SK-N-SH (cell line): ENCODE measurements around the gene COL23A1. TPM values are rescaled to one million over a fixed set of nuclear protein-coding genes. Genes with fewer than 3 reads are reported as not detected.
A peak's percentile ranks its signal among the peaks of the same experiment; 100 is the strongest.

Experiments
- CTCF ChIA-PET: fragments of 300-600, 350-600 bp; formaldehyde crosslinking; extraction: SDS; loops from one replicate; lab custom pipeline; 2021; lab: Yijun Ruan, JAX
- POLR2A ChIA-PET: fragments of 350-600 bp; sonication (Branson Sonifier 250); formaldehyde crosslinking; extraction: SDS; loops from one replicate; lab custom pipeline; 2020; ENCODE audit warnings: antibody characterized with exemption, inconsistent platforms; lab: Yijun Ruan, JAX
- DNase-seq: peaks from one replicate; pipeline ENCODE4 v3.0.0; 2012
- H2AFZ ChIP-seq: fragments of 200-600 bp; sonication (generic); 2 replicates; pipeline ENCODE4 v1.8.1; 2016; ENCODE audit warnings: antibody characterized with exemption, mild to moderate bottlenecking, low read depth
- H3F3A ChIP-seq: fragments of 200-600 bp; sonication (generic); replicated peaks from 2 replicates; pipeline ENCODE3; 2016; ENCODE audit warnings: antibody characterized with exemption, mild to moderate bottlenecking; ENCODE audit not compliant: insufficient read depth
- H3K27ac ChIP-seq, 2 experiments: fragments of 200-500 bp in 1 of 2; fragments of 200-600 bp in 1 of 2; sonication (Bioruptor generic) in 1 of 2; sonication (generic), shearing (Covaris generic) in 1 of 2; 2 replicates each; pipeline versions ENCODE4 v1.5.1 to v1.6.1; 2014 to 2016; ENCODE audit warnings: low read depth in 2 of 2, inconsistent platforms in 1 of 2, low read length in 1 of 2, mild to moderate bottlenecking in 1 of 2, mixed read lengths in 1 of 2
- H3K27me3 ChIP-seq: fragments of 200-600 bp; sonication (generic), shearing (Covaris generic); 2 replicates; pipeline ENCODE4 v1.6.1; 2016; ENCODE audit warnings: mixed run types; ENCODE audit not compliant: insufficient read depth
- H3K36me3 ChIP-seq, 2 experiments: fragments of 200-500 bp in 1 of 2; fragments of 200-600 bp in 1 of 2; sonication (Bioruptor generic) in 1 of 2; sonication (generic) in 1 of 2; replicated peaks in 1 of 2; 2 replicates each; pipeline versions ENCODE3 to v1.5.1; 2014 to 2016; ENCODE audit warnings: low read length in 1 of 2, mild to moderate bottlenecking in 1 of 2; ENCODE audit not compliant: insufficient read depth in 2 of 2, control insufficient read depth in 1 of 2
- H3K4me1 ChIP-seq, 2 experiments: fragments of 200-500 bp in 1 of 2; fragments of 200-600 bp in 1 of 2; sonication (Bioruptor generic) in 1 of 2; sonication (generic), shearing (Covaris generic) in 1 of 2; 2 replicates each; pipeline versions ENCODE4 v1.5.1 to v1.6.1; 2014 to 2016; ENCODE audit warnings: low read depth in 1 of 2, low read length in 1 of 2, mixed run types in 1 of 2; ENCODE audit not compliant: insufficient read depth in 2 of 2, control insufficient read depth in 1 of 2
- H3K4me2 ChIP-seq: fragments of 200-600 bp; sonication (generic), shearing (Covaris generic); 2 replicates; pipeline ENCODE4 v1.6.1; 2017; ENCODE audit warnings: mixed run types
- H3K4me3 ChIP-seq, 2 experiments: fragments of 200-500 bp in 1 of 2; fragments of 200-600 bp in 1 of 2; sonication (Bioruptor generic) in 1 of 2; sonication (generic), shearing (Covaris generic) in 1 of 2; 2 replicates each; pipeline versions ENCODE4 v1.5.1 to v1.8.1; 2014 to 2016; ENCODE audit warnings: low read depth in 2 of 2, inconsistent platforms in 1 of 2, low read length in 1 of 2, mild to moderate bottlenecking in 1 of 2, mixed read lengths in 1 of 2, moderate library complexity in 1 of 2
- H3K79me2 ChIP-seq: fragments of 200-600 bp; sonication (generic); 2 replicates; pipeline ENCODE4 v1.8.1; 2017; ENCODE audit warnings: mild to moderate bottlenecking; ENCODE audit not compliant: insufficient read depth
- H3K9ac ChIP-seq: fragments of 200-600 bp; sonication (generic); 2 replicates; pipeline ENCODE4 v1.6.1; 2017; ENCODE audit warnings: mixed run types
- H3K9me2 ChIP-seq: fragments of 200-600 bp; sonication (generic); 2 replicates; pipeline ENCODE4 v1.6.1; 2017; ENCODE audit warnings: mixed run types
- H3K9me3 ChIP-seq: fragments of 200-600 bp; sonication (generic); 2 replicates; pipeline ENCODE4 v1.6.1; 2017; ENCODE audit warnings: mixed run types, mild to moderate bottlenecking, moderate library complexity
- H4K20me1 ChIP-seq: fragments of 200-600 bp; sonication (generic); 2 replicates; pipeline ENCODE4 v1.6.1; 2017; ENCODE audit warnings: mild to moderate bottlenecking, mixed run types; ENCODE audit not compliant: insufficient read depth
- EZH2phosphoT487 ChIP-seq: fragments of 200-600 bp; sonication (generic); IDR thresholded peaks from 2 replicates; pipeline ENCODE4 v1.6.1; 2017; ENCODE audit warnings: low read depth, mixed run types, mild to moderate bottlenecking, antibody characterized with exemption, moderate library complexity, borderline replicate concordance
- FOSL2 ChIP-seq: IDR thresholded peaks from 2 replicates; pipeline ENCODE4 v1.4.0; 2012; ENCODE audit warnings: low read depth, mild to moderate bottlenecking, moderate library complexity, borderline replicate concordance
- IRF3 ChIP-seq: fragments of 150-350 bp; IDR thresholded peaks from 2 replicates; pipeline ENCODE4 v1.6.1; 2016; ENCODE audit warnings: mild to moderate bottlenecking, low read depth, low read length
- MXI1 ChIP-seq: IDR thresholded peaks from 2 replicates; pipeline ENCODE4 v1.6.1; 2012; ENCODE audit warnings: mild to moderate bottlenecking, low read depth, low read length, improper control_type of control experiment
- NRF1 ChIP-seq: IDR thresholded peaks from 2 replicates; pipeline ENCODE4 v1.6.1; 2012; ENCODE audit warnings: low read depth, mild to moderate bottlenecking, low read length
- POLR2AphosphoS5 ChIP-seq: IDR thresholded peaks from 2 replicates; pipeline ENCODE4 v1.6.1; 2012; ENCODE audit warnings: low read depth, low read length
- REST ChIP-seq: IDR thresholded peaks from 2 replicates; pipeline ENCODE4 v1.6.1; 2012; ENCODE audit warnings: mild to moderate bottlenecking, low read depth, low read length, moderate library complexity
- SMC3 ChIP-seq: IDR thresholded peaks from 2 replicates; pipeline ENCODE4 v1.6.1; 2012; ENCODE audit warnings: low read depth, low read length, improper control_type of control experiment
- TCF12 ChIP-seq: IDR thresholded peaks from 2 replicates; pipeline ENCODE4 v1.4.0; 2012
- USF1 ChIP-seq: IDR thresholded peaks from 2 replicates; pipeline ENCODE4 v1.4.0; 2012; ENCODE audit warnings: low read depth, borderline replicate concordance
- ZBTB33 ChIP-seq: IDR thresholded peaks from 2 replicates; pipeline ENCODE4 v1.4.0; 2012; ENCODE audit warnings: low read depth, borderline replicate concordance
- WGBS: methylation state at CpG from one replicate; pipeline ENCODE4 v1.1.6; 2017; ENCODE audit warnings: low lambda C conversion rate; 5-methylcytosine and 5-hydroxymethylcytosine counted together
- polyA plus RNA-seq, 3 experiments: library from polyadenylated mRNA; depleted of rRNA; stranded (reverse); fragments of >200 nt; gene quantifications; 2 replicates each; pipeline ENCODE4 v1.2.3, GENCODE V29; 2012

Gene COL23A1
- polyA plus RNA-seq, 1 of the 3 experiments (the other 2 are of a cell fraction), result 0.10 TPM

GRCh38 chr5:178364326-178364675 lies 225.9 kb downstream of the COL23A1 start:
- no peaks in the 10 kb centered on the region for H3K79me2 ChIP-seq
- H3K9me3 ChIP-seq, result no peaks in the 10 kb centered on the region
- DNase-seq, result no peak
- TF ChIP-seq EZH2phosphoT487 (no peak), POLR2AphosphoS5 (no peak), FOSL2 (no peak), ZBTB33 (no peak), IRF3 (no peak), REST (no peak), MXI1 (no peak), SMC3 (no peak), TCF12 (no peak), USF1 (no peak), NRF1 (no peak)
- TF ChIP-seq, all 33 proteins: peak for 0
- Histone ChIP-seq H3K4me3 (no peak overlapping the region), H3K9me2 (no peaks in the 10 kb centered on the region), H4K20me1 (no peaks in the 10 kb centered on the region), H3K4me1 (peaks cover 0 to 71% of the 10 kb centered on the region in 2 experiments; a peak in 1 of 4 replicates), H3K36me3 (no peaks in the 10 kb centered on the region), H3K27ac (peak overlapping the region in 1 of 2 experiments; percentile 91; a peak in 2 of 4 replicates), H3F3A (no peaks in the 10 kb centered on the region), H3K4me2 (no peak overlapping the region), H3K9ac (no peak overlapping the region), H3K27me3 (no peaks in the 10 kb centered on the region), H2AFZ (no peak overlapping the region)
- 10% methylated on average over 5 of the region's 7 CpGs for WGBS
- ChIA-PET CTCF (interaction anchor here (1.1 to 1.3 kb wide), 2 partner anchors 84 to 104 kb away, joined by 3 to 4 read pairs; no protein-coding TSS in a partner anchor), POLR2A (no interaction called here)
